GM21717 (cell line): ENCODE data around the gene ANO10.

ENCODE experiments used
- ATAC-seq: cut with Tn5 transposase; IDR thresholded peaks from one replicate; pipeline ENCODE4 v1.9.1; 2021; ENCODE audit warnings: mild to moderate bottlenecking, moderate library complexity; ENCODE audit not compliant: unreplicated experiment

ANO10 gene

GRCh38 chr3:43389388-43390254 lies 232.2 kb downstream of the ANO10 start:
- ATAC-seq = no peak

DNA sequence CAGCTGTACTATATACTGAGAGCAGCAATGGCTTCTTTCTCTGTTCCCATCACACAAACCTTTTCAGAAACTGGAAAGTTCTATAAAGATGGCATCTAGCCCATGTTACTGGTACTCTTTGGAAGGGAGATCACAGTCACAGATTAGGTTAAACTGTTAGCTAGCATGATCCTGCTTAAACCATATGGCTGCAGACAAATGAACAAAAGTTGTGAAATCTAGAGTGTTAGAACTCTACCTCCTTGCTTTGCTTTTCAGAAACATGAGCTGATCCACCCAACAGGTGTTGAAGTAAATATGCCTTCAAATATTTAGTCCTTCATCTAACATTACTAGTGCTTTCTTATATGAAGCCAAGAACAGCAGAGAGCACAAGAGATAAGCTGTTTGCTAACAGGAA lies 232.9 kb downstream of the ANO10 start:
- no peak for ATAC-seq

DNA sequence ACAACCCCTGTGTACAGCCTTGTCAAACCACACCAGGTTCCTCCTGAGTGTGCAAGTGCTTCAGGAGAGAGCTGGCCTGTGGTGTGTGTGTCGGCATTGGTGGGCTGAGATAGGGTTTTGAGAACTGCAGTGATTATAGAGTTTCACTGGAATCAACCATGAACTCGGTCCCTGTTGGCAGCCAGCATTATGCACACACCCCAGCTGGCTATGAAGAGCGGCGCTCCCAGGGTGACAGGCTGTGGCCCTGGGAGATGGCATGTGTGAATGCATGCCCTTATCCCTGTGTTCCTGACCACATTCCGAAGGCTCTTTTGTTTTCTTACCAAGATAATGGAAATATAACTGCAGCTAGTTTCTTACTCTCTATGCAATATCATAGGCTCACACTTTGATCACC lies 233.6 kb downstream of the ANO10 start:
- ATAC-seq = no peak

DNA sequence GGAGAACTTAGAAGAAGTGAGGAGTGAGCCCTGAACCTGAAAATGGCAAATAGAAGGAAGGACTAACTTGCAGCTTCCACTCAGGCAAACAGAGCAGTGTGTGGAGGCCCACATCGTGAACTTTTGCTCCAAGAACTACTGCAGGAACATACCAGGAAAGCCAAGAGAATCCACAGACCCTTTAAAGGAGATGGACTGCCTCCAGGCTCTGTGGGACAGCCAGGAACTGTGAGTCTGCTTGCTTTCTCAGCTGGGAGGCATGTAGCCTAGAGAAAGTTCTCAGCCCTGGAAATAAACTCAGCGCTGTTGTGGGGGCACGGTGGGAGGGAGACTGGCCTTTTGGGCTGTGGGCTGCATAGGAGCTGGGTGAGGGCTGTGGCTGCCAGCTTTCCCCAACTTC lies 242.5 kb downstream of the ANO10 start:
- ATAC-seq = no peak

DNA sequence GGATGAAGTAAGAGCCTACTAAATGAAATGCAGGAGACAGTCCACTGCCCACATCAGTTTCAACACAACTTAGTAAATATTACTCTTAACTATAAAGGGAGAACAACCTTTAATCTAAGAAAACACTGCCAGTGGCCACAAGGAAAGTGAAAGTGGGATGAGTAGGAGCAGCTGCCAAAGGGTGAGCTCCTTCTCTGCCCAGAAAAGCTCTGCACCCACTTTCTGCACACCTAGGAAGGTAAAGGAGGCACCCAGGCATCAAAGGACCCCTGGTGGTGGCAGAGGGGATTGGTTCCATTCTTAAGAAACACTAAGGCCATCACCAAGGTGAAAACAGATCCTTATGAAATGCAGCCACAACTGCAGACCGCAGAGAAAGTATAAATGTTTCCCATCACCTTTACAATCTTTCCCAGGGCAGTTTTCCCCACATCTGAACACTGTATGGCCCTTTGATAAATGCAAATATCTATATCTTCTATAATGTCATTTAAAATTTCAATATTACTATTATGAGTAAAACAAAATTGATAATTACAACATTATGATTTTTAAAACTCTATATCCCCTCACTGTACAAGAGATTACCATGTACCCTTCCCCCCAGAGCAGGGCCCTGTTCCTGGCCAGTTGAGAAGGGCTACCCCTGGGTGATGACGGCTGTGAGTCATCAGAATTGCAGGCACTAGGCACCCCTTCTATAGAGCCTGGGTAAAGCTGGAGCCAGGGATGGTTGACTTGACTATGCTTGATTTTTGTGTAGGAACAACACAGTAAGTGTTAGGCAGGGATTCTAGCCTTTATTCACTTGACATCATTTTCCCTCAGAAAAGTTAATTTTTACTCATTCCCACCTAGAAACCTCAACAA lies 243.5 kb downstream of the ANO10 start:
- ATAC-seq = peak; percentile 76

DNA sequence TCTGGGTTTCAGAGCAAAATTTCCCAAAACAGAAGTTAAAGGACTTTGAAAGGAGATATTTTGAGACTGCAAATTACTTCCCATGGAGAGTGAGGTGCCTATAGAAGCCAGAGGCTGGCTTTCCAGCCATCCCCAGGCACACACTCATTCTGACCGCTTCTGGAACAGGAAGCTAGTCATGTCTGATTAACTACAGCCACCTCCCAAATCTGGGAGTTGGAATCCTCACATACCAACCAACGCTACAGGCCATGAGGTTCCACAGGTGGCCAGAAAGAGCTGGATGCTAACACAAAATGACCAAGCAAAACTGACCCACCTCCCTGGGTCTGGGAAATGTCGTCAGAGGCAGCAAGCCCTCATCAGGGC lies 248.3 kb downstream of the ANO10 start:
- no peak for ATAC-seq

DNA sequence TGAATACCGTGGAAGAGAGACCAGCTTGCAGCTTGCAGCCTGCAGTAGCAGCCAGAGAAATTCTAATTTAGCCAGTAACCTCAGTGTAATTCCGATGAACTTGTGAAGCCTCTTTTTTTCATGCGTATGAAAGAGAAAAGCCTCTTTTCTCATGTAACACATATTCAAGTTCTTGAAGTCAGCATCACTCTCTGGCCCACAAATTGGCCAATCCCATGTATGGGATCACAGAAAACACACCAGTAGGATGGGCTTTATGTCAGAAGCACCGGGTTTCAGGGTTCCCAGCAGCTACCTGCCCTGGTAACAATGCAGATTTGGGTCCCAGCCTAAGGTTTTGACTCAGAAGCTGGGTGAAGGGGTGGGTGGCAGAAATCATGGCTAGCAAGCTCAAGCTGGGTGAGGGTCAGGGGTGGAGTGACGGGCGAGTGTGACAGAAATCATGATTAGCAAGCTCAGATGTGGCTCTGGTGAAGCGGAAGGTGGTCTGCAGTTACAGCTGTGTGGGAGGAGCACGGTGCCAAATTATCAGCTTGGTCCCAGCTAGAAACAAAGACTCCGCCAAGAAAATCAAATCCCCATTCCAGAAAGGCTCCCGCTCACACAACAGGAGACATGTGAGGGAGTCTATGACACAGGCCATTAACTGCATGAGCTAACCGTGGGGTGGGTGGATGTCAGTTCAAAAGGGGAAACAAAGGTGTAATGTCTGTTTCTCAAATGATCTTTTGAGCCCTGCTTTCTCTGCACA lies 248.8 kb downstream of the ANO10 start:
- no peak for ATAC-seq

DNA sequence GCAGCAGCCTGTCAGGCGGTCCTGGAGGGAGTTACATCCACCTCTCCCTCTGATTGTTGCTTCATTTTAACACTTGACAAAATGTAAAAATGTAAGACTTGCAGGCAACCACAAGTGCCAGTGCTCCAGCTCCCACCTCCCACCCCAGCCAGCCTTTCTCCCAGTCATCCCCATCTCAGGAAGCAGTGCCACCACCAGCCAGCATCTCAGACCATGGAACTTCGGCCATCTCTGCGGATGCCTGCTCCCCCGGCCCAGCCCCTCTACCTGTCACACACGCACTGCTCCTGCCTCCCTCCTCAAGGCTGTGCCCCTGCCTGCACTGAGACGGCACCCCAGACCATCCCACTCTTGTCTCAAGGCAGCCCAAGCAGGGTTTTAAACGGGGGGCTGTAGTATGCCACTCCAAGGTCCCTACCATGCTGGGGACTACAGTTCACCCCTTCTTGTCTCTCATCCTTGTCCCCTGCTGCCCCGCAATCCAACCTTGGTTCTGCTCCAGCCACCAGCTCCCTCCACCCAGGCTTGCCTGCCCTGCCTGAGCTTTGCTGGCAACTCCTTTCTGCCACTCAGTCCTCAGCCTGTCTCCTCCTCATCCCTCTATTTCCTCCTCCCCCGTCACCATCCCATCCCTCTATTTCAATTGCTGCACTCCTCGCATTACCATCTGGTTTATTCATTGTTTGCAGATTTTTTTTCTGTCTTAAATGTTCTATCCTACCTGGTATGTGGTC lies 249.6 kb downstream of the ANO10 start:
- ATAC-seq = no peak

DNA sequence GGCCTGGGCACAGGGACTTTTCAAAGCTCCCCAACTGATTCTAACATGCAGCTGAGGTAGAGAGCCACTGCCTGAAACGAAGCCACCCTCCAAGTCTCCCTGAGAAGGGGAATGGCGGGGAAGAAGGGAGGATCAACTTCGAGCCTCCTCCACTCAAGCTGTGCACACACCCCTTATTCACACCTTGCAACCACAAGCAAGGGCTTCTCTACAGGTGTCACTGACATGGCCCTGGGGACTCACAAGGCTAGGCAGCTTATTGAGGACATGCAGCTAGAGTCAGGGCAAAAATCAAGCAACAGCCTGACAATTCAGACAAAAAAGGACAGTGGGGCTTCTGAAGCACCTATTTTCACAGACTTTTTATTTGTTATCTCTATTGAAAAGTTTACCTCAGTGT lies 250.3 kb downstream of the ANO10 start:
- no peak for ATAC-seq

GRCh38 chr3:43370293-43370980 lies 251.4 kb downstream of the ANO10 start:
- no peak for ATAC-seq

DNA sequence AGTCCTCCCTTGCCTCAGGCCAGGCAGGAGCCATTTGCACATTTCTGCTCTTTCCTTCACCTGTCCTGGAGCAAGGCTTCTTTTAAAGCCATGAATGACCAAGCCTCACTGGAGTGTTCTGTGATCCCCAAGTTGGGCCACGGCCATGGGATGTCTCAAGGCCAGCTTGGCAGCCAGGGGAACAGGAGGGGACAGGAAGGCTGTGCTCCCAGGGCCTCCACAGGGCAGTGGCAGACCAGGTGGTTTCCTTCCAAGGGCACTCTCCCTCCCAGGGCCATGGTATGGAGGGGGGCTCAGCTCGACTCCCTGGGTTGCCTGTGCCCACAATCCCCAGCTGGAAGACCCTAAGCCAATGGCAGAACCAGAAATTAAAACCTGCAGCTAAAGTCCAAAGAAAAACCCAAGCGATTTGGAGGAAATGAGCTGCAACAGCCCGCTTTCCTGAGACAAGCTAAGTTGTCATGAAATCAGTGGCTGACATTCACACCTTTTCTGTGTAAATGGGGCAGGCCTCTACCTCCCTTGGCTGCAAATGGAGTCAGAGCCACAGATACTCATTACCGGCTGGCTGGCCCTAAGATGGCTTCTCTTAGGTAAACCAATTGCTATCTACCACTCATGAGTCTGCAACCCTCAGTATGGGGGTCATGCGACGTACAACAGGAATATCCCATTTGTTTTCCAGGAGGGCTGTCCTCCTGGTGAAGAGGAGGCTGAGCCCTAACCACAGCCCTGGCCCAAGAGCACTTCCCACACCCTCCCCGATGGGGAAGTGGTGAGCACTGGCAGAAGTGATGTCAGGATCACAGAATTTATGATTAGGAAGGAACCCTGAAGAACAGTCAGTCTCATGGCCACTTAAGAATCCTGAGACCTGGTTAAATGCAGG lies 252.2 kb downstream of the ANO10 start:
- ATAC-seq = no peak

GRCh38 chr3:43366885-43367284 lies 254.9 kb downstream of the ANO10 start:
- ATAC-seq = no peak

- no peak for ATAC-seq
These were observed 255.3 kb downstream of the ANO10 start for GRCh38 chr3:43366481-43366880.

GRCh38 chr3:43365601-43366305 lies 256.1 kb downstream of the ANO10 start:
- no peak for ATAC-seq

DNA sequence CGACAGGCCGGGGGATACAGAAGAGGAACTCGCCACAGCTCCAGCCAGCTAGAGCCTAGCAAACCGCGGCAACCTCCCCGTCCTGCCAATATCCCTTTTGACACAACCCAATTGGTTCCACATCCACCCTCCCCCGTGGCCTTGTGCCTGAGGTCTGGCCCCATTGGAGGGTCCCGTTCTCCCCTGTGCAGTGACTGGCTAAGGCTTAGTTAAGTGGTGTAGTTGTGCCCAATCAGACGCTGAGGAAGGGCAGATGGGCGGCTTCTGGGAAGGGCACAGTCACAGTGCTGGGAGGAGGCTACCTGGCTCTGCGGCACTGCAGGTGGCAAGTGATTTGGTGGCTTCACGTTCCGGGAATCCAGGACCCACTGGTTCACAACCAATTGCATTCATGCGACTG lies 256.9 kb downstream of the ANO10 start:
- no peak for ATAC-seq

DNA sequence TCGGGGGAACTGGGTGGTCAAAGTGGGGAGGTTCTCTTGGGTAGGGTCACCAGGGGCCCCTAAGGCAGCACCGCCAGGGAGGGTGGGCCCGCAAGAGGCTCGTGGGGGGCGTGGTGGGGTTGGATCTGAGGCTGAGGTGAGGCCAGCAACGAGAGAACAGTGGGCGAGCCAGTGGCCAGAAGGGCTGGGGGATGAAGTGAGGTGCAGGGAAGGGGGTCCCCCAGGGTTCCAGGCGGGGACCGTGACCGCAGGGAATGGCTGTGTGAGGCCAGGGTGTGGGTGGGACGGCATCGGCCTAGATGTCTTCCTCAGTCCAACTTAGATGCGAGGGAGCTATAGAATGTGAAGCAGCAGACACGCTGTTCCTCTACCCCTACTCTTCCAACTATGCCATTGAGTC lies 257.3 kb downstream of the ANO10 start:
- ATAC-seq = no peak

DNA sequence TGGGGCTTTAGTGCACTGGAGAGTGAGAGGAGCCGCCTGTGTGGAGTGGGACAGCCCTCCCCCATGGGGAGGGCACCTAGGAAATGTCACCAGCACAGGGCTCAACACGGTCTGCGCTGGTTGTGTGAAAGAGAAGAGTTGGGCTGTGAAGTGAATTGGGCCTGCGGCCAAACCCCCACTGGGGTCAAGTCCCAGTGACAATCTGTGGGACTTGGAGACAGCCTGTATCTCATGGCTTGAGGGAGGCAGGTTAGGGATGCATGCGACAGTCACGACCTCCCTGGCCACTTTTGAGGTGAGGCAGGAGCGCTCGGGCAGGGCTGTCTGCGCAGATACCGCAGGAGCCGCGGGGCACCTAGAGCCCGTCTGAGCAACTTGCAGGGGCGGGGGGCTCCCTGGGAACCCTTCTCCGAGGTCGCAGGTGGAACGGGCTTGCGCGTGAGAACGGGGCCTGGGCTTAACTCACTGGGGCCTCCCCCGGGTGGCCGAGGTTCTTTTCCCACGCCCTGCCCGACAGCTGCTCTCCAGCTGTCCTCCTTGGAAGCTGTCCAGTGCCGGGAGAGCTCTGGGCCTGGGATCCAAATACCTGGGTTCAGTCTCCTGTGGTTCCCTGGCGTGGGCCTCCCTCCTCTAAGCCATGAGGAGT lies 258.1 kb downstream of the ANO10 start:
- ATAC-seq = no peak

DNA sequence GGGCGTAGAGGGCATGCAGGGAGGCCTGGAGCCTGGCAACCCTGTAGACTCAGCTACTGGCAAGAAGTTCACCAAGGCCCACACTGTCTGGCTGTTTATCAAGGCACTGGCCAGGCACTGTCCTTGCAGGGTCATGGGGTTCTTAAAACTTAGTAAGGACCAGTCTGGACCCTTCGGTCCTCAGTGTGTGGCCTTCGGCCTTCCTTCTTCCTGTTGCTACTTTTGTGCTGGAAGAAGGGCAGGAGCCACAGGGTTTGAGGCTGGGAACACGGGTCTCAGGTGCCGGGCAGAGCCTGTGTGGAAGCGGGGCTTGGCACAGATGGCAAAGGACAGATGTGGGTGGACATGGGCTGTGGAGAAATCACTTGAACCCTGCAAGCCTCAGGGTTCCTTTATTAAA lies 258.9 kb downstream of the ANO10 start:
- no peak for ATAC-seq
